HepG2 (cell line): ENCODE measurements around the gene ADAMTSL4. TPM values are rescaled to one million over a fixed set of nuclear protein-coding genes. Genes with fewer than 3 reads are reported as not detected.
A peak's percentile ranks its signal among the peaks of the same experiment; 100 is the strongest.

Experiments
- EP300 ChIP-seq, 3 experiments: sonication (generic) in 1 of 3; formaldehyde crosslinking in 1 of 3; IDR thresholded peaks; 2 replicates each; pipeline versions ENCODE4 v1.5.1 to v1.6.1; 2011 to 2020; ENCODE audit warnings: low read depth in 2 of 3, low read length in 2 of 3, borderline replicate concordance in 1 of 3, improper control_type of control experiment in 1 of 3, mild to moderate bottlenecking in 1 of 3, missing genetic modification reagents in 1 of 3, moderate library complexity in 1 of 3
- FOSL1 ChIP-seq: sonication (generic); formaldehyde crosslinking; IDR thresholded peaks from 2 replicates; pipeline ENCODE4 v1.9.0; 2021; ENCODE audit warnings: missing genetic modification reagents, borderline replicate concordance
- FOXP1 ChIP-seq, 2 experiments: fragments of 450-650 bp in 1 of 2; IDR thresholded peaks; 2 replicates each; pipeline ENCODE4 v1.6.1; 2017 to 2018; ENCODE audit warnings: antibody characterized with exemption in 1 of 2
- HNRNPH1 ChIP-seq: fragments of 200-400 bp; formaldehyde crosslinking; optimal IDR thresholded peaks from 2 replicates; pipeline ENCODE3; 2017; ENCODE audit warnings: mild to moderate bottlenecking, low read depth, low read length
- HNRNPLL ChIP-seq: fragments of 200-400 bp; formaldehyde crosslinking; IDR thresholded peaks from 2 replicates; pipeline ENCODE4 v1.6.1; 2017; ENCODE audit warnings: mild to moderate bottlenecking, low read depth, low read length; ENCODE audit not compliant: poor library complexity, severe bottlenecking
- IKZF5 ChIP-seq: IDR thresholded peaks from 2 replicates; pipeline ENCODE4 v1.6.1; 2018; ENCODE audit warnings: missing genetic modification reagents, mild to moderate bottlenecking, missing compliant biosample characterization
- KDM1A ChIP-seq: IDR thresholded peaks from 2 replicates; pipeline ENCODE4 v1.6.1; 2016; ENCODE audit warnings: missing compliant biosample characterization
- KMT2B ChIP-seq: IDR thresholded peaks from 2 replicates; pipeline ENCODE4 v1.6.1; 2016; ENCODE audit warnings: missing genetic modification reagents, missing compliant biosample characterization
- MEIS2 ChIP-seq: sonication (generic); formaldehyde crosslinking; IDR thresholded peaks from 2 replicates; pipeline ENCODE4 v1.9.0; 2021; ENCODE audit warnings: mild to moderate bottlenecking, missing genetic modification reagents
- MIER2 ChIP-seq: IDR thresholded peaks from 2 replicates; pipeline ENCODE4 v1.6.1; 2016; ENCODE audit warnings: missing biosample characterization, missing genetic modification reagents
- MTF2 ChIP-seq: sonication (generic); formaldehyde crosslinking; IDR thresholded peaks from 2 replicates; pipeline ENCODE4 v1.5.0; 2020; ENCODE audit warnings: missing genetic modification reagents, borderline replicate concordance
- MXD4 ChIP-seq: IDR thresholded peaks from 2 replicates; pipeline ENCODE4 v1.6.1; 2016; ENCODE audit warnings: mild to moderate bottlenecking, missing biosample characterization, missing genetic modification reagents
- PITX1 ChIP-seq: sonication (generic); formaldehyde crosslinking; IDR thresholded peaks from 2 replicates; pipeline ENCODE4 v1.5.1; 2020; ENCODE audit warnings: mild to moderate bottlenecking, missing genetic modification reagents
- SKIL ChIP-seq: sonication (generic); formaldehyde crosslinking; IDR thresholded peaks from 2 replicates; pipeline ENCODE4 v1.8.0; 2022; ENCODE audit warnings: missing genetic modification reagents, mild to moderate bottlenecking, moderate library complexity, borderline replicate concordance
- TOPORS ChIP-seq: sonication (generic); formaldehyde crosslinking; IDR thresholded peaks from 2 replicates; pipeline ENCODE4 v1.8.0; 2023; ENCODE audit warnings: mild to moderate bottlenecking, missing genetic modification reagents
- ZFP82 ChIP-seq: sonication (generic); formaldehyde crosslinking; IDR thresholded peaks from 2 replicates; pipeline ENCODE4 v1.5.1; 2020; ENCODE audit warnings: mild to moderate bottlenecking, missing genetic modification reagents, borderline replicate concordance
- ZNF260 ChIP-seq: sonication (generic); formaldehyde crosslinking; IDR thresholded peaks from 2 replicates; pipeline ENCODE4 v1.4.0; 2020; ENCODE audit warnings: missing genetic modification reagents, low read depth, mild to moderate bottlenecking, borderline replicate concordance
- ZNF468 ChIP-seq: sonication (generic); formaldehyde crosslinking; IDR thresholded peaks from 2 replicates; pipeline ENCODE4 v1.8.0; 2022; ENCODE audit warnings: mild to moderate bottlenecking, moderate library complexity, missing genetic modification reagents
- ZNF660 ChIP-seq: sonication (generic); formaldehyde crosslinking; IDR thresholded peaks from 2 replicates; pipeline ENCODE4 v1.5.1; 2020; ENCODE audit warnings: mild to moderate bottlenecking, low read depth, missing genetic modification reagents, borderline replicate concordance
- ZNF883 ChIP-seq: sonication (generic); formaldehyde crosslinking; IDR thresholded peaks from 2 replicates; pipeline ENCODE4 v1.5.1; 2020; ENCODE audit warnings: mild to moderate bottlenecking, missing genetic modification reagents; ENCODE audit errors: not compliant biosample characterization
- polyA plus RNA-seq, 8 experiments: library from polyadenylated mRNA; depleted of rRNA in 3 of 8; stranded (reverse) in 7 of 8; unstranded in 1 of 8; fragments of >200 nt; fragmentation: Illumina TruSeq in 4 of 8; extraction: Trizol in 4 of 8; gene quantifications; 2 replicates each; pipeline versions ENCODE4 v1.2.1 to v1.2.3, GENCODE V29; 2011 to 2016; ENCODE audit warnings: low read depth in 4 of 8, missing spikeins in 1 of 8, mixed read lengths in 1 of 8; ENCODE audit not compliant: insufficient read depth in 1 of 8
- total RNA-seq, 5 experiments: library from RNA; depleted of rRNA; stranded (reverse); fragments of >200 nt; fragmentation: Illumina TruSeq; extraction: Trizol; gene quantifications; 2 replicates each; pipeline ENCODE4 v1.2.3, GENCODE V29; 2016; ENCODE audit warnings: low read depth in 1 of 5

The ADAMTSL4 gene
- total and polyA plus RNA-seq, 2 of the 13 experiments (the other 11 are each of a cell fraction or from before 2014, with no cell fraction given), result 3.9 to 16.4 TPM

- TF ChIP-seq IKZF5 (CRISPR knock-in tag) (no peak; the same call in 1 of the 2 replicates), SKIL (CRISPR knock-in tag) (no peak; the same call in 1 of the 2 replicates), ZNF660 (no peak), HNRNPH1 (no peak), FOXP1 (IDR thresholded peaks at IDR 0.05) (no peak), FOXP1 (CRISPR knock-in tag; IDR thresholded peaks at IDR 0.05) (peak; percentile 60; the same call in 1 of the 2 replicates), ZFP82 (CRISPR knock-in tag) (no peak), ZNF260 (CRISPR knock-in tag) (no peak), MXD4 (CRISPR knock-in tag) (no peak), KMT2B (CRISPR knock-in tag) (no peak), TOPORS (no peak), KDM1A (CRISPR knock-in tag) (no peak), HNRNPLL (no peak), MIER2 (CRISPR knock-in tag) (no peak), MTF2 (no peak), ZNF468 (CRISPR knock-in tag) (no peak), ZNF883 (CRISPR knock-in tag) (no peak), FOSL1 (CRISPR knock-in tag) (no peak), EP300 (IDR thresholded peaks at IDR 0.05; ENCODE audit: low read depth in 2 of 2, low read length in 2 of 2) (peak in 1 of 2 experiments; percentile 81; a peak in 2 of 4 replicates), EP300 (CRISPR knock-in tag; IDR thresholded peaks at IDR 0.05; ENCODE audit: borderline replicate concordance) (peak; percentile 49; the same call in 1 of the 2 replicates), MEIS2 (CRISPR knock-in tag) (no peak), PITX1 (CRISPR knock-in tag) (no peak; the same call in 1 of the 2 replicates)
These were observed 18.7 kb downstream of the ADAMTSL4 start (continued) for GRCh38 chr1:150567717-150568593.
